GM23338 (cell line): ENCODE results near the gene IGFL4. TPM values are rescaled to one million over a fixed set of nuclear protein-coding genes. Genes with fewer than 3 reads are reported as not detected.

Experiments used
- ATAC-seq: fragments of 200-7000 bp; cut with Tn5 transposase; 3 replicates; pipeline ENCODE4 v1.9.1; 2020
- DNase-seq: peaks from one replicate; pipeline ENCODE4 v3.0.0-alpha.2; 2015; ENCODE audit warnings: low spot score
- H2AFZ ChIP-seq: fragments of 200-600 bp; sonication (generic); 2 replicates; pipeline ENCODE4 v1.8.0; 2016; ENCODE audit warnings: antibody characterized with exemption, mild to moderate bottlenecking, moderate library complexity
- H3F3A ChIP-seq: fragments of 200-600 bp; sonication (generic); replicated peaks from 2 replicates; pipeline ENCODE4 v1.8.0; 2017; ENCODE audit warnings: antibody characterized with exemption, mixed run types, low read depth
- H3K27ac ChIP-seq: fragments of 200-600 bp; sonication (generic); 2 replicates; pipeline ENCODE4 v1.6.1; 2016; ENCODE audit warnings: low read depth
- H3K27me3 ChIP-seq: fragments of 200-600 bp; sonication (generic); 2 replicates; pipeline ENCODE4 v1.8.0; 2016; ENCODE audit warnings: mild to moderate bottlenecking, mixed run types, moderate library complexity; ENCODE audit not compliant: insufficient read depth
- H3K36me3 ChIP-seq: fragments of 200-600 bp; sonication (generic); 2 replicates; pipeline ENCODE4 v1.8.0; 2016; ENCODE audit warnings: mild to moderate bottlenecking; ENCODE audit not compliant: insufficient read depth
- H3K4me1 ChIP-seq: fragments of 200-600 bp; sonication (generic); 2 replicates; pipeline ENCODE4 v1.8.0; 2016; ENCODE audit warnings: mild to moderate bottlenecking, moderate library complexity; ENCODE audit not compliant: insufficient read depth
- H3K4me2 ChIP-seq: fragments of 200-600 bp; sonication (generic); 2 replicates; pipeline ENCODE4 v1.7.1; 2017; ENCODE audit warnings: mixed run types
- H3K4me3 ChIP-seq: fragments of 200-600 bp; sonication (generic); 2 replicates; pipeline ENCODE4 v1.6.1; 2016; ENCODE audit warnings: mixed run types
- H3K79me2 ChIP-seq: fragments of 200-600 bp; sonication (generic); replicated peaks from 2 replicates; pipeline ENCODE4 v1.8.0; 2017; ENCODE audit warnings: mild to moderate bottlenecking; ENCODE audit not compliant: insufficient read depth
- H3K9me2 ChIP-seq: fragments of 200-600 bp; sonication (generic); 2 replicates; pipeline ENCODE4 v1.8.0; 2017; ENCODE audit not compliant: insufficient read depth
- H4K20me1 ChIP-seq: fragments of 200-600 bp; sonication (generic); replicated peaks from 2 replicates; pipeline ENCODE4 v1.8.0; 2017; ENCODE audit warnings: mild to moderate bottlenecking; ENCODE audit not compliant: insufficient read depth
- H3K27ac Mint-ChIP-seq: 2 replicates; pipeline ENCODE4 v1.8.0; 2020; ENCODE audit warnings: inconsistent platforms, mild to moderate bottlenecking, moderate library complexity, mixed read lengths
- H3K27me3 Mint-ChIP-seq: 3 replicates; pipeline ENCODE4 v1.8.0; 2022; ENCODE audit warnings: low read depth, mild to moderate bottlenecking, moderate library complexity, mixed read lengths, inconsistent platforms; ENCODE audit not compliant: insufficient read depth, poor library complexity
- H3K36me3 Mint-ChIP-seq: 3 replicates; pipeline ENCODE4 v1.8.0; 2021; ENCODE audit warnings: low read depth, mild to moderate bottlenecking, inconsistent platforms, moderate library complexity, mixed read lengths
- H3K4me1 Mint-ChIP-seq: 3 replicates; pipeline ENCODE4 v1.8.0; 2020; ENCODE audit warnings: mild to moderate bottlenecking, inconsistent platforms, mixed read lengths
- H3K4me3 Mint-ChIP-seq: 3 replicates; pipeline ENCODE4 v1.8.0; 2021; ENCODE audit warnings: moderate library complexity, mild to moderate bottlenecking, inconsistent platforms, mixed read lengths
- H3K9me3 Mint-ChIP-seq: 3 replicates; pipeline ENCODE4 v1.8.0; 2020; ENCODE audit warnings: moderate library complexity, mild to moderate bottlenecking, inconsistent platforms, mixed read lengths
- CREB1 ChIP-seq: fragments of 250-450 bp; sonication (Bioruptor Pico); IDR thresholded peaks from 2 replicates; pipeline ENCODE4 v1.5.0; 2020; ENCODE audit warnings: low read depth, mild to moderate bottlenecking, moderate library complexity
- ETS1 ChIP-seq: IDR thresholded peaks from 2 replicates; pipeline ENCODE4 v1.6.1; 2016; ENCODE audit warnings: antibody characterized with exemption
- EZH2 ChIP-seq: fragments of 200-600 bp; sonication (generic); IDR thresholded peaks from one replicate; pipeline ENCODE4 v1.8.0; 2017; ENCODE audit warnings: antibody characterized with exemption, mild to moderate bottlenecking, low read depth; ENCODE audit not compliant: unreplicated experiment
- JUNB ChIP-seq: IDR thresholded peaks from one replicate; pipeline ENCODE4 v1.6.1; 2016; ENCODE audit warnings: antibody characterized with exemption; ENCODE audit not compliant: unreplicated experiment
- NANOG ChIP-seq: IDR thresholded peaks from 2 replicates; pipeline ENCODE4 v1.6.1; 2016; ENCODE audit warnings: antibody characterized with exemption, borderline replicate concordance
- POLR2AphosphoS5 ChIP-seq: IDR thresholded peaks from 2 replicates; pipeline ENCODE4 v1.6.1; 2016; ENCODE audit warnings: antibody characterized with exemption, low read depth
- ZNF462 ChIP-seq: fragments of 250-450 bp; sonication (Bioruptor Pico); IDR thresholded peaks from 2 replicates; pipeline ENCODE4 v1.5.0; 2020; ENCODE audit warnings: mild to moderate bottlenecking, moderate library complexity
- polyA plus RNA-seq: library from polyadenylated mRNA; unstranded; fragments of >200 nt; fragmentation: Nextera tagmentation; extraction: Ambion mirVana; gene quantifications from 2 replicates; pipeline ENCODE4 v1.2.1, GENCODE V29; 2016
- total RNA-seq: library from RNA; depleted of rRNA; stranded (reverse); fragments of >200 nt; shearing (Covaris generic); gene quantifications from 2 replicates; pipeline ENCODE4 v1.2.3, GENCODE V29; 2014

Gene IGFL4
- total and polyA plus RNA-seq, 2 experiments from 2014 or later: 0.06 to 0.87 TPM

GRCh38 chr19:46002678-46003275, 38.0 kb downstream of the IGFL4 start (continued):
- TF ChIP-seq ZNF462 (no peak), JUNB (no peak), CREB1 (CRISPR knock-in tag) (no peak), POLR2AphosphoS5 (no peak), ETS1 (no peak)

- 0 out of 3 replicates have a peak, but pooled peaks cover 2% of the 10 kb centered on the region for H3K36me3 Mint-ChIP-seq
- Histone ChIP-seq H3K27ac (no peak overlapping the region), H4K20me1 (no peaks in the 10 kb centered on the region; the same call in 1 of the 2 replicates), H3K4me2 (peak overlapping the region; percentile 97), H3K4me1 (peaks cover 8% of the 10 kb centered on the region), H3K27me3 (no peaks in the 10 kb centered on the region), H3K4me3 (peak overlapping the region; percentile 88), H3K36me3 (no peaks in the 10 kb centered on the region), H2AFZ (no peak overlapping the region; the same call in 1 of the 2 replicates), H3K9me2 (no peaks in the 10 kb centered on the region), H3K79me2 (peaks cover 25% of the 10 kb centered on the region), H3F3A (peaks cover 7% of the 10 kb centered on the region; the same call in 1 of the 2 replicates)
- H3K4me3 Mint-ChIP-seq: peak overlapping the region; percentile 94
- H3K9me3 Mint-ChIP-seq: no peaks in the 10 kb centered on the region; the same call in 2 of the 3 replicates
- H3K27me3 Mint-ChIP-seq: peaks cover 13% of the 10 kb centered on the region
- ATAC-seq (peak; percentile 84), DNase-seq (peak; percentile 85)
- H3K27ac Mint-ChIP-seq: no peak overlapping the region; the same call in 1 of the 2 replicates
- H3K4me1 Mint-ChIP-seq: peaks cover 27% of the 10 kb centered on the region
- TF ChIP-seq ZNF462 (no peak), EZH2 (no peak), NANOG (no peak)
Observed at GRCh38 chr19:46000491-46001246, 40.1 kb downstream of the IGFL4 start.
